OCI-LY3 (cell line): Measurements from ENCODE around the gene CPT1B.

Experiments used
- EZH2phosphoT487 ChIP-seq: fragments of 200-600 bp; shearing (Covaris generic); IDR thresholded peaks from 2 replicates; pipeline ENCODE4 v1.6.1; 2018; ENCODE audit warnings: antibody characterized with exemption, mixed run types, low read depth
- TF ChIP-seq, protein P1 (sequence below): fragments of 200-600, 300-600 bp; sonication (generic); IDR thresholded peaks from 2 replicates; pipeline ENCODE4 v1.5.1; 2014; ENCODE audit warnings: antibody characterized with exemption, low read length, low read depth

DNA sequence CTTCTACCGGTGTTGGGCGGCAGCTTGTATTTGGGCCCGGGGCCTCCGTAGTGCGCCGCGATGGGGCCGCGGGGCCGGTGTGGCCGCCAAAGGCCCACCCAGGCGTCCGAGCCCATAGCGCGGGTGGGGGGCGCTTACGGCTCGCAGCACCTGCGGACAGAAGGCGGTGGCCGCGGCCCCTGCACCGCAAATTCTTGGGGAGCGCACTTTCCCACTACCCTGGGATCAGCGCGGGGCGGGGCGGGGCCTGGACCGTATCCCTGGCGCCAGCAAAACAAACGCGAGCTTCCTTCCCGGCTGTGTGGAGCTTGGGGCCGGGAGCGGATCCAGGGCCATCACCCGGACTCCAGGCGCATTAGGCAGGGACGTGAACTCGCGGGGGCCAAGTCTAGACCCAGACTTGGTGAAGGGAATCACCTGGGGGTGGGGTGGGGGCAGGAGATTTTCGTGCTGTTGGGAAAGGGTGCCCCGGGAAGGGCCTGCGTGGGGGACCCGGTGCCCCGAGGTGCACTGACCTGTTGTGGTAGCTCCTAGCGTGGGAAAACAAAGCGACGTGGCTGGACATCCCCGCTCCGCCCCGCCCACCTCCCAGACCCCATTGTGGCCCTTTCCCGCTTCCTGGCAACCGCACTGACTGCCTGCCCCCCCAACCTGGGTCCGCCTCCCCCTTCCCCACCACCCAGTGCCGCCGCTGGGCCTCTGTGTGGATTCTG lies 46.1 kb downstream of the CPT1B start:
- TF ChIP-seq, protein P1, sequence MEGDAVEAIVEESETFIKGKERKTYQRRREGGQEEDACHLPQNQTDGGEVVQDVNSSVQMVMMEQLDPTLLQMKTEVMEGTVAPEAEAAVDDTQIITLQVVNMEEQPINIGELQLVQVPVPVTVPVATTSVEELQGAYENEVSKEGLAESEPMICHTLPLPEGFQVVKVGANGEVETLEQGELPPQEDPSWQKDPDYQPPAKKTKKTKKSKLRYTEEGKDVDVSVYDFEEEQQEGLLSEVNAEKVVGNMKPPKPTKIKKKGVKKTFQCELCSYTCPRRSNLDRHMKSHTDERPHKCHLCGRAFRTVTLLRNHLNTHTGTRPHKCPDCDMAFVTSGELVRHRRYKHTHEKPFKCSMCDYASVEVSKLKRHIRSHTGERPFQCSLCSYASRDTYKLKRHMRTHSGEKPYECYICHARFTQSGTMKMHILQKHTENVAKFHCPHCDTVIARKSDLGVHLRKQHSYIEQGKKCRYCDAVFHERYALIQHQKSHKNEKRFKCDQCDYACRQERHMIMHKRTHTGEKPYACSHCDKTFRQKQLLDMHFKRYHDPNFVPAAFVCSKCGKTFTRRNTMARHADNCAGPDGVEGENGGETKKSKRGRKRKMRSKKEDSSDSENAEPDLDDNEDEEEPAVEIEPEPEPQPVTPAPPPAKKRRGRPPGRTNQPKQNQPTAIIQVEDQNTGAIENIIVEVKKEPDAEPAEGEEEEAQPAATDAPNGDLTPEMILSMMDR = no peak
- no peak for TF ChIP-seq EZH2phosphoT487
